ENCODE results near the gene NUB1. TPM values are rescaled to one million over a fixed set of nuclear protein-coding genes. Genes with fewer than 3 reads are reported as not detected.

The NUB1 gene
- total RNA-seq, 1 donor from 2014 or later, result 32.6 TPM

GRCh38 chr7:151339651-151340382 is 1.8 kb upstream of the NUB1 start:
- intact Hi-C loops (cut with DNase I), result no loop called here
- no peak for DNase-seq (ENCODE audit: low spot score)

DNA sequence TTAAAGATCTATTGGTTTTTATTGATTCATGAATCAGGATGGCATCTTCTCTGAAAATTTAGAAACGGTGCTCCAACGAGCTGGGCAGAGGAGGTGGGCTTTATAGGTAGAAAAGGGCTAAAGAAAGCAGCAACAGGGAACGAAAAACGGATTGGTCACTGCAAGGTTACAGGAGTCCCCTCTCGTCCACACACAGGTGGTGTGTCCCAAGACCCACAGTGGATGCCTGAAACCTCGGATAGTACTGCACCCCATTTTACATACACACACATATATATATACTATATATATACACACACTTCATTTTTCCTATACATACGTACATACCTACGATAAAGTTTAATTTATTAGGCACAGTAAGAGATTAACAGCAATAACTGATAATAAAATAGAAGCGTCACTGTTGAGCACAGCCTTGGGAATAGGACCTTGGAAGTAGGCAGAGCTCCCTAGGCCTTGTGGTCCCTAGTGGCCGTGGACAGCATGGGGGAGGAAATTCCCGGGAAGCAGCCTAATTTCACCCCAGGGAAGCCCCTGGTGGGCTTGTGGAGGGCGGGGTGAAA is 737 bp upstream of the NUB1 start:
- DNase-seq (ENCODE audit: low spot score), result no peak
- intact Hi-C loops (cut with DNase I), result no loop called here

- intact Hi-C loops (cut with DNase I), result no loop called here
- DNase-seq (ENCODE audit: low spot score), result no peak
Measured at GRCh38 chr7:151342102-151342646, 562 bp downstream of the NUB1 start.

- intact Hi-C loops (cut with DNase I), result no loop called here
- DNase-seq (ENCODE audit: low spot score), result no peak
Measured at GRCh38 chr7:151342811-151343210, 1.2 kb downstream of the NUB1 start.

- intact Hi-C loops (cut with DNase I), result no loop called here
- DNase-seq (ENCODE audit: low spot score), result no peak
Measured at GRCh38 chr7:151343516-151343915, 1.9 kb downstream of the NUB1 start.

GRCh38 chr7:151345576-151346469 is 4.2 kb downstream of the NUB1 start:
- no peak for DNase-seq (ENCODE audit: low spot score)
- intact Hi-C loops (cut with DNase I), result no loop called here

- intact Hi-C loops (cut with DNase I), result no loop called here
- DNase-seq (ENCODE audit: low spot score), result no peak
Measured at GRCh38 chr7:151346470-151346769, 4.8 kb downstream of the NUB1 start.

DNA sequence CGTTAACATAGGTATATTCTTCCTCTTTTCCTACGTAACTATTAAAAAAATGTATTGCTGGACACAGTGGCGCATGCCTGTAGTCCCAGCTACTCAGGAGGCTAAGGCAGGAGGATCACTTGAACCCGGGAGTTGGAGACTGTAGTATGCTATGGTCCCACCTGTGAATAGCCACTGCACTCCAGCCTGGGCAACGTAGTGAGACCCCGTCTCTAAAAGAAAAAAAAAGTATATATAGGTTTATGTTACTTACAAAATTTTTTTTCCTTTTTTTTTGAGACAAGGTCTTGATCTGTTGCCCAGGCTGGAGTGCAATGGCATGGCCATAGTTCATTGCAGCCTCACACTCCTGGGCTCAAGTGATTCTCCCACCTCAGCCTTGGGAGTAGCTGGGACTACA is 5.6 kb downstream of the NUB1 start:
- intact Hi-C loops (cut with DNase I), result no loop called here
- DNase-seq (ENCODE audit: low spot score), result no peak

DNA sequence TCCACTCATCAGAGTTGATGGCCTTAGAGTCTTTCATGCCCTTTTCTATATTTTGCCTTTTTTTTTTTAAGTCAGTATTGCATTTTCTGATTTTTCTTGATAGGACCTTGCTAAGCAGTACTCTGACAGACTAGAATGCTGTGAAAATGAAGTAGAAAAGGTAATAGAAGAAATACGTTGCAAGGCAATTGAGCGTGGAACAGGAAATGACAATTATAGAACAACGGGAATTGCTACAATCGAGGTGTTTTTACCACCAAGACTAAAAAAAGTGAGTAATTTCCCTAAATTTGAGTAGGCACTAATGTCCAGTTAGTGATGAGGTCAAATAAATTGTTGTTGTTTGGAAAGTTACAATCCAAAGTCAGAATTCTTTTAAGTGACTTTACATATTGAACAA is 7.4 kb downstream of the NUB1 start:
- no peak for DNase-seq (ENCODE audit: low spot score)
- intact Hi-C loops (cut with DNase I), result no loop called here

DNA sequence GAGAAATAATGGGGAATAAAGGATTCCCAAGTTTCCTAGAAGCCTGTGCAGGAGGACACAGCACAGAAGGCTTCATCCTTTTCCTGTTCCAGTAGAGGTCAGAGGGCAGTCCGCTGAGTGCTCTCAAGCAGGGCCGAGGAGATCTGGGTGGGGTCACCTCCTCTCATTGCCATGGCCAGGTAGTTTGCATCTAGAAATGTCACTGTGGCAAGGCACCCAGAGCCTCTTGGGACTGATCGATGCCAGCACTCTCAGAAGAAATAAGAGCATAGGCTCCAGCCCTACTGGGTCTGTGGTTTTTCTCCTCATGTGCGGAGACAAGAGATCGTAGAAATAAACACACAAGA is 7.9 kb downstream of the NUB1 start:
- no peak for DNase-seq (ENCODE audit: low spot score)
- intact Hi-C loops (cut with DNase I), result no loop called here

DNA sequence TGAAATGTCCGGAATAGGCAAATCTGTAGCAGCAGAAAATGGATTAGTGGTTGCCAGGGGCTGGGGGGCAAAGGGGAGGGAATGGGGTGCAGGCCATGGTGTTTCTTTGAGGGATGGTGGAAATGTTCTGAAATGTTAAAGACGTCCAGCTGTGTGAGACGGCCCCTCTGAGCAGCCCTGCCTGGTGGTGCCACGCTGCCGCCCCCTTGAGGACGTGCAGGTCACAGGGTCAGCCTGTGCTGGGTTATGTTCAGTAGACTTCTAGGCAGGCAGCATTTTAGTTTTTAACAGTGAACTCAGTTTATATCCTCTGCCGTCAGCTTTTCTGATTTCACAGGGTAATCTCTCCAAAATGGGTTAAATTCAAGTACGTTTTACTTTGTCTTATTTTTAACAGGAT is 9.4 kb downstream of the NUB1 start:
- intact Hi-C loops (cut with DNase I), result no loop called here
- DNase-seq (ENCODE audit: low spot score), result no peak

GRCh38 chr7:151351967-151352366 is 10.4 kb downstream of the NUB1 start:
- intact Hi-C loops (cut with DNase I), result no loop called here
- DNase-seq (ENCODE audit: low spot score), result no peak

DNA sequence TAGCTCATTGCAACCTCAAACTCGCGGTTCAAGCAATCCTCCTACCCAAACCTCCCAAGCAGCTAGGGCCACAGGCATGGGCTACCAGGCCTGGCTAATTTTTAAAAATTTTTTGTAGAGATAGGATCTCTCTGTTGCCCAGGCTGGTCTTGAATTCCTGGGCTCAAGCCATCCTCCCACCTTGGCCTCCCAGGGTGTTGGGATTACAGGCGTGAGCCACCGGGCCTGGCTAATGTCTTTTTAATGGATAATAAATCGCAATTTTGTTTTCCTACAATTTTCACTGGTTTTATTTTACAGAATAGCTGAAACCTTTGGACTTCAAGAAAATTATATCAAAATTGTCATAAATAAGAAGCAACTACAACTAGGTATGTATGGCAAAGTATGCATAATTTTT is 10.9 kb downstream of the NUB1 start:
- no peak for DNase-seq (ENCODE audit: low spot score)

DNA sequence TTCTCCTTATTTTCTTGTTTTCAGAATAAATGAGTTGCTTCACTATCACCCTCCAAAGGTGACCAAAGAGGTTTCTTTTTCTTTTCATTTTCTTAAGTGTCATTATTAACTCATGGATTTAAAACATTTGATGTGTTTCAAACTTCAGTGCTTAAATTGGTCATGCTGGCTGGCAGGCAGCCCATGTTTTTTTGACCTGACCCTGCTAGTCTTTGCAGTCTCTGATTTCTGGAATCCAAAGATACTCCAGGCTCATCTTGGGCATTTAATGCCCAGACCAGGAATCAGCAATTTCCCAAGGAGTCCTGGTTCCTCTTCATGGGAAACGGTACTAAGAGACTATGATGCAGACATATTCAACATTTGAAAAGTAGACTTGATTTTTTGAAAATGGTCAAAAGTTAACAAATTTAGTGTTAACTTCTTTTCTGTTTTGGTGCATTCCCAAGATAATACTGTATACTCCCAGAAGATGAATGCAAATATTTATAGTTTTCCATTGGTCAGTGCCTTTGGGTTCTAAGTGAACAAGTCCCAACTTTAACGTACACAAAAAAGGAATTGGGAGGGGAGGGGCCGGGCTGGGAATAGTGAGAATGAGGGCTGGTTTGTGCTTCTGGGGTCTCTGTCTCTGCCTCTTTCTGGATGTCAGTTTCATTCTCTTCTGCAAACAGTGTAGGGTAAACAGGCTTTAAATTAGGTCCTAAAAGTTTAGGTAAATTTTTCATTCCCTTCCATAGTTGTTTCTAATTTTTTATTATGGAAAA is 19.8 kb downstream of the NUB1 start:
- intact Hi-C loops (cut with DNase I), result loop anchor here (10.0 kb wide), 1 partner anchor 263 kb away; no protein-coding TSS in a partner anchor
- no peak for DNase-seq (ENCODE audit: low spot score)

More for the DNA sequence above, 10.9 kb downstream of the NUB1 start:
- intact Hi-C loops (cut with DNase I), result no loop called here

- intact Hi-C loops (cut with DNase I), result loop anchor here (10.0 kb wide), 1 partner anchor 262 kb away; no protein-coding TSS in a partner anchor
- no peak for DNase-seq (ENCODE audit: low spot score)
Measured at GRCh38 chr7:151363182-151363581, 21.6 kb downstream of the NUB1 start.

- intact Hi-C loops (cut with DNase I), result loop anchor here (10.0 kb wide), 1 partner anchor 258 kb away; no protein-coding TSS in a partner anchor
Measured at GRCh38 chr7:151366166-151366879, 24.7 kb downstream of the NUB1 start.

DNA sequence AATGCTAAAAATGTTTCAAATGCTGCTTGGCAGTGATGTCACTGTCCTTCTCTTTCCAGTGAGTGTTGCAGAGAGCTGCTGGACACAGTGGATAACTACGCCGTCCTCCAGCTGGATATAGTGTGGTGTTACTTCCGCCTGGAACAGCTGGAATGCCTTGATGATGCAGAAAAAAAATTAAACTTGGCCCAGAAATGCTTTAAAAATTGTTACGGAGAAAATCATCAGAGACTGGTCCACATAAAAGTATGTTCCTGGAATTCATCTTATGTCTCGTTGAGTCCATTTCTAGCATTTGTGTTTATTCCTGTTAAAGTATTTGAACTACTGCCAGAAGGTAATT is 25.2 kb downstream of the NUB1 start:
- intact Hi-C loops (cut with DNase I), result loop anchor here (10.0 kb wide), 1 partner anchor 258 kb away; no protein-coding TSS in a partner anchor
- DNase-seq (ENCODE audit: low spot score), result no peak

More at GRCh38 chr7:151366166-151366879, 24.7 kb downstream of the NUB1 start:
- DNase-seq (ENCODE audit: low spot score), result no peak

DNA sequence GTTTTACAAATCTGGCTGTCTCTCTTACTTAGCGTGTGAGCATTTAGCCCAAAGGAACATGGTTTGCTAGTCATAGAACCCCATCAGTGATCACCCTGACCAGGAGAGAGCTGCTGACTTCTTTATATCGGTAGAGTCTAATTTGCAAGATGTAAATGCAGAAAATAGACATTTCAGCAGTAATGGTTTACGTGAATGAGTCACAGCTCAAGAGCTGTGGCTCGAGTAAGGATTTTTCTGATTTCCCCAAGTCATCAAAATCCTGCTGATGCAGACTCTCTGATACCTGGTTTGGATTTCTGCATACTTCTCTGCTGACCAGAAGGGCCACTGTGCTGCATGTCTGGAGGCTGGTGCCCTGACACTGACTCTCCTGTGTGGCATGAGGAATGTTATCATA is 25.7 kb downstream of the NUB1 start:
- intact Hi-C loops (cut with DNase I), result loop anchor here (10.0 kb wide), 1 partner anchor 258 kb away; no protein-coding TSS in a partner anchor

GRCh38 chr7:151368136-151368571 is 26.5 kb downstream of the NUB1 start:
- peak; percentile 90 for DNase-seq (ENCODE audit: low spot score)
- intact Hi-C loops (cut with DNase I), result loop anchor here (1.0 to 10.0 kb wide), 3 partner anchors 80 to 391 kb away; no protein-coding TSS in a partner anchor

More for the DNA sequence above, 25.7 kb downstream of the NUB1 start:
- DNase-seq (ENCODE audit: low spot score), result no peak
